Liver (tissue), 9 donors: ENCODE results near the gene SEPTIN1. TPM values are rescaled to one million over a fixed set of nuclear protein-coding genes. Genes with fewer than 3 reads are reported as not detected.
A peak's percentile ranks its signal among the peaks of the same experiment; 100 is the strongest.

Experiments used
- DNase-seq: peaks from one replicate; pipeline ENCODE4 v3.0.0-alpha.2; 2017; ENCODE audit warnings: low spot score
- H3K27ac ChIP-seq, 2 donors: one replicate each; pipeline ENCODE4 v1.7.0; 2013; ENCODE audit warnings: inconsistent platforms in 2 of 2, low read length in 2 of 2, control low read depth in 1 of 2, low read depth in 1 of 2, mild to moderate bottlenecking in 1 of 2
- H3K27me3 ChIP-seq, 4 donors: one replicate each; pipeline versions ENCODE4 v1.6.1 to v1.7.0; 2013; ENCODE audit warnings: low read length in 3 of 4, inconsistent platforms in 1 of 4, mild to moderate bottlenecking in 1 of 4, moderate library complexity in 1 of 4; ENCODE audit not compliant: control insufficient read depth in 4 of 4, insufficient read depth in 4 of 4
- H3K36me3 ChIP-seq, 4 donors: one replicate each; pipeline versions ENCODE4 v1.6.1 to v1.7.0; 2013; ENCODE audit warnings: low read length in 3 of 4, mild to moderate bottlenecking in 3 of 4, low read depth in 1 of 4, moderate library complexity in 1 of 4; ENCODE audit not compliant: control insufficient read depth in 4 of 4, insufficient read depth in 3 of 4
- H3K4me1 ChIP-seq, 4 donors: one replicate each; pipeline versions ENCODE4 v1.6.1 to v1.7.0; 2013; ENCODE audit warnings: low read length in 3 of 4, mild to moderate bottlenecking in 3 of 4, moderate library complexity in 1 of 4; ENCODE audit not compliant: control insufficient read depth in 4 of 4, insufficient read depth in 4 of 4
- H3K4me3 ChIP-seq, 3 donors: one replicate each; pipeline versions ENCODE4 v1.6.1 to v1.7.0; 2013; ENCODE audit warnings: low read length in 3 of 3, control low read depth in 1 of 3, low read depth in 1 of 3, mild to moderate bottlenecking in 1 of 3
- H3K9ac ChIP-seq, 2 donors: one replicate each; pipeline ENCODE4 v1.7.0; 2013; ENCODE audit warnings: low read length in 2 of 2, mild to moderate bottlenecking in 2 of 2, moderate library complexity in 2 of 2, control low read depth in 1 of 2, low read depth in 1 of 2
- H3K9me3 ChIP-seq, 4 donors: one replicate each; pipeline versions ENCODE4 v1.6.1 to v1.7.0; 2013; ENCODE audit warnings: low read length in 3 of 4; ENCODE audit not compliant: control insufficient read depth in 4 of 4
- ATF3 ChIP-seq: IDR thresholded peaks from 2 replicates; pipeline ENCODE4 v1.6.1; 2016; ENCODE audit warnings: antibody characterized with exemption
- CTCF ChIP-seq: fragments of 150-350 bp; IDR thresholded peaks from 2 replicates; pipeline ENCODE4 v1.5.1; 2017; ENCODE audit warnings: improper control_type of control experiment, low read depth, low read length; ENCODE audit not compliant: missing input control
- EGR1 ChIP-seq, 2 donors: IDR thresholded peaks; 2 replicates each; pipeline ENCODE4 v1.6.1; 2016 to 2018; ENCODE audit warnings: antibody characterized with exemption in 2 of 2, low read depth in 2 of 2
- FOXA1 ChIP-seq: IDR thresholded peaks from 2 replicates; pipeline ENCODE4 v1.6.1; 2016; ENCODE audit warnings: antibody characterized with exemption
- FOXA2 ChIP-seq: IDR thresholded peaks from 2 replicates; pipeline ENCODE4 v1.6.1; 2016; ENCODE audit warnings: antibody characterized with exemption
- GABPA ChIP-seq, 2 donors: IDR thresholded peaks in 1 of 2; conservative IDR thresholded peaks in 1 of 2; 2 replicates each; pipeline ENCODE4 v1.6.1; 2016; ENCODE audit warnings: antibody characterized with exemption in 2 of 2, mild to moderate bottlenecking in 1 of 2, moderate library complexity in 1 of 2
- HNF4A ChIP-seq, 2 donors: conservative IDR thresholded peaks; 2 replicates each; pipeline ENCODE4 v1.6.1; 2016; ENCODE audit warnings: antibody characterized with exemption in 2 of 2, mild to moderate bottlenecking in 2 of 2
- HNF4G ChIP-seq: IDR thresholded peaks from 2 replicates; pipeline ENCODE4 v1.6.1; 2016; ENCODE audit warnings: antibody characterized with exemption
- JUND ChIP-seq, 2 donors: IDR thresholded peaks; 2 replicates each; pipeline ENCODE4 v1.6.1; 2016; ENCODE audit warnings: antibody characterized with exemption in 2 of 2
- MAX ChIP-seq: IDR thresholded peaks from 2 replicates; pipeline ENCODE4 v1.6.1; 2016; ENCODE audit warnings: antibody characterized with exemption
- NR2F2 ChIP-seq: IDR thresholded peaks from 2 replicates; pipeline ENCODE4 v1.6.1; 2016; ENCODE audit warnings: antibody characterized with exemption
- RAD21 ChIP-seq, 2 donors: IDR thresholded peaks; 2 replicates each; pipeline ENCODE4 v1.6.1; 2016; ENCODE audit warnings: antibody characterized with exemption in 2 of 2, mild to moderate bottlenecking in 2 of 2
- REST ChIP-seq: IDR thresholded peaks from 2 replicates; pipeline ENCODE4 v1.6.1; 2016; ENCODE audit warnings: antibody characterized with exemption, mild to moderate bottlenecking
- RXRA ChIP-seq, 2 donors: IDR thresholded peaks; 2 replicates each; pipeline ENCODE4 v1.6.1; 2017 to 2018; ENCODE audit warnings: antibody characterized with exemption in 2 of 2, mild to moderate bottlenecking in 1 of 2
- SP1 ChIP-seq: IDR thresholded peaks from 2 replicates; pipeline ENCODE4 v1.6.1; 2018; ENCODE audit warnings: antibody characterized with exemption, mild to moderate bottlenecking
- TAF1 ChIP-seq: conservative IDR thresholded peaks from 2 replicates; pipeline ENCODE4 v1.6.1; 2016; ENCODE audit warnings: antibody characterized with exemption, mild to moderate bottlenecking
- YY1 ChIP-seq: IDR thresholded peaks from 2 replicates; pipeline ENCODE4 v1.6.1; 2016; ENCODE audit warnings: antibody characterized with exemption, mild to moderate bottlenecking
- ZBTB33 ChIP-seq: IDR thresholded peaks from 2 replicates; pipeline ENCODE4 v1.6.1; 2016; ENCODE audit warnings: antibody characterized with exemption
- WGBS: extraction: QIAGEN DNeasy Blood & Tissue Kit; methylation state at CpG from one replicate; pipeline ENCODE4 v1.1.7; 2013; 5-methylcytosine and 5-hydroxymethylcytosine counted together
- polyA plus RNA-seq, 2 donors: library from polyadenylated mRNA; stranded (reverse) in 1 of 2; unstranded in 1 of 2; fragments of 200-250 nt in 1 of 2; fragments of >200 nt in 1 of 2; fragmentation: Nextera tagmentation in 1 of 2; extraction: Ambion mirVana in 1 of 2; gene quantifications; one replicate each; pipeline versions ENCODE4 v1.2.1 to v1.2.3, GENCODE V29; 2013 to 2015
- total RNA-seq, 2 donors: library from RNA; depleted of rRNA; stranded (reverse); fragments of >200 nt; gene quantifications; one replicate each; pipeline ENCODE4 v1.2.3, GENCODE V29; 2014
- donor health status: healthy.
- donor health status: healthy.
- donor health status: healthy.
- donor health status: healthy.
- donor health status: healthy.

The SEPTIN1 gene
- 1 to 10 TPM in 1 of 2 donors, under 1 TPM in 1; 0.42 to 1.0 TPM for total RNA-seq
- polyA plus RNA-seq, result 1 to 10 TPM; 1.4 to 2.8 TPM

- TF ChIP-seq MAX, result no peak
- TF ChIP-seq YY1, result no peak
- TF ChIP-seq GABPA (IDR thresholded peaks at IDR 0.05 in 1 of 2, conservative IDR thresholded peaks at IDR 0.05 in 1 of 2), result no peak
- H3K4me1 ChIP-seq, result peaks cover 5 to 15% (median 9%) of the 10 kb centered on the region in 4 donors
- H3K36me3 ChIP-seq, result no peaks in the 10 kb centered on the region
- no peaks in the 10 kb centered on the region for H3K27me3 ChIP-seq
- H3K27ac ChIP-seq, result no peak within 1 kb of the TSS
- no peak for DNase-seq
- no peak within 1 kb of the TSS for H3K9ac ChIP-seq
- no peak within 1 kb of the TSS for H3K4me3 ChIP-seq
- H3K9me3 ChIP-seq, result no peaks in the 10 kb centered on the region
- 70% methylated on average over 12 of the region's 12 CpGs for WGBS
Measured at GRCh38 chr16:30382111-30382881, at the start of gene SEPTIN1. Gene SEPTIN1 (minus strand): TSS chr16:30382561. CDS start chr16:30382542, 19 bp downstream.

GRCh38 chr16:30430428-30430970 lies 48.1 kb upstream of the SEPTIN1 start:
- TF ChIP-seq YY1 (peak; percentile 57), TAF1 (no peak), JUND (IDR thresholded peaks at IDR 0.05) (no peak), HNF4A (conservative IDR thresholded peaks at IDR 0.05) (peak in 1 of 2 donors; percentile 1), FOXA2 (no peak), HNF4G (no peak), FOXA1 (no peak), CTCF (no peak), EGR1 (IDR thresholded peaks at IDR 0.05; ENCODE audit: low read depth in 2 of 2) (no peak), RAD21 (IDR thresholded peaks at IDR 0.05) (peak in 1 of 2 donors; percentile 4), ZBTB33 (no peak), REST (no peak), RXRA (IDR thresholded peaks at IDR 0.05) (no peak), MAX (no peak), GABPA (IDR thresholded peaks at IDR 0.05 in 1 of 2, conservative IDR thresholded peaks at IDR 0.05 in 1 of 2) (no peak), ATF3 (no peak), NR2F2 (no peak), SP1 (no peak)
- H3K9ac ChIP-seq, result peak overlapping the region in 1 of 2 donors; percentile 47
- WGBS, result 61% methylated on average over 19 of the region's 19 CpGs
- no peaks in the 10 kb centered on the region for H3K27me3 ChIP-seq
- peak overlapping the region; percentile 44 to 71 for H3K27ac ChIP-seq
- peaks cover 0 to 7% (median 2%) of the 10 kb centered on the region in 4 donors for H3K36me3 ChIP-seq
- H3K9me3 ChIP-seq, result no peaks in the 10 kb centered on the region
- H3K4me3 ChIP-seq, result peak overlapping the region in 1 of 3 donors; percentile 2
- H3K4me1 ChIP-seq, result peaks cover 3 to 19% (median 15%) of the 10 kb centered on the region in 4 donors
- DNase-seq, result no peak
